Measurements from ENCODE around the gene NKX2-3. TPM values are rescaled to one million over a fixed set of nuclear protein-coding genes. Genes with fewer than 3 reads are reported as not detected.

Gene NKX2-3
- total RNA-seq, 1 donor from 2014 or later = not detected

GRCh38 chr10:99539820-99540219, 7.1 kb downstream of the NKX2-3 start:
- Histone ChIP-seq H3K27ac (no peak overlapping the region), H4K20me1 (ENCODE audit: low read depth) (peaks cover 69% of the 10 kb centered on the region), H3K9me3 (ENCODE audit: low read depth) (no peaks in the 10 kb centered on the region), H3K4me2 (no peak overlapping the region), H3K4me3 (no peak overlapping the region), H3K4me1 (peaks cover 28% of the 10 kb centered on the region), H3F3A (ENCODE audit: low read depth) (peaks cover 32% of the 10 kb centered on the region), H3K79me2 (ENCODE audit: low read depth) (no peaks in the 10 kb centered on the region), H3K27me3 (peaks cover 100% of the 10 kb centered on the region), H2AFZ (replicated peaks) (no peak overlapping the region), H3K36me3 (no peaks in the 10 kb centered on the region), H3K9ac (no peak overlapping the region)
- H3K27ac Mint-ChIP-seq = no peak overlapping the region
- H3K27me3 Mint-ChIP-seq (ENCODE audit: insufficient read depth, low read depth) = peaks cover 80% of the 10 kb centered on the region
- H3K4me3 Mint-ChIP-seq = peak overlapping the region; percentile 42
- peaks cover 19% of the 10 kb centered on the region for H3K4me1 Mint-ChIP-seq
- no peaks in the 10 kb centered on the region for H3K36me3 Mint-ChIP-seq
- no peaks in the 10 kb centered on the region for H3K9me3 Mint-ChIP-seq
- TF ChIP-seq CTCF (IDR thresholded peaks at IDR 0.05) (no peak), EZH2phosphoT487 (IDR thresholded peaks at IDR 0.05) (no peak), EZH2 (IDR thresholded peaks at IDR 0.05) (no peak)
- no peak for DNase-seq (ENCODE audit: low spot score)

GRCh38 chr10:99540306-99540656, 7.5 kb downstream of the NKX2-3 start:
- H2AFZ ChIP-seq (replicated peaks) = no peak overlapping the region
- H3K36me3 Mint-ChIP-seq = no peaks in the 10 kb centered on the region
- DNase-seq (ENCODE audit: low spot score) = peak; percentile 15
- H3F3A ChIP-seq (ENCODE audit: low read depth) = peaks cover 30% of the 10 kb centered on the region
- no peak overlapping the region for H3K4me3 ChIP-seq
- H3K27me3 Mint-ChIP-seq (ENCODE audit: insufficient read depth, low read depth) = peaks cover 82% of the 10 kb centered on the region
- no peaks in the 10 kb centered on the region for H3K9me3 Mint-ChIP-seq
- H3K79me2 ChIP-seq (ENCODE audit: low read depth) = no peaks in the 10 kb centered on the region
- H3K9me3 ChIP-seq (ENCODE audit: low read depth) = no peaks in the 10 kb centered on the region
- no peaks in the 10 kb centered on the region for H3K36me3 ChIP-seq
- no peak overlapping the region for H3K9ac ChIP-seq
- H3K27ac Mint-ChIP-seq = no peak overlapping the region
- H3K27me3 ChIP-seq = peaks cover 100% of the 10 kb centered on the region
- peaks cover 17% of the 10 kb centered on the region for H3K4me1 Mint-ChIP-seq
- H4K20me1 ChIP-seq (ENCODE audit: low read depth) = peaks cover 66% of the 10 kb centered on the region
- H3K27ac ChIP-seq = no peak overlapping the region
- H3K4me3 Mint-ChIP-seq = no peak overlapping the region
- TF ChIP-seq EZH2 (IDR thresholded peaks at IDR 0.05) (peak; percentile 89), CTCF (IDR thresholded peaks at IDR 0.05) (no peak)
- peaks cover 26% of the 10 kb centered on the region for H3K4me1 ChIP-seq
- H3K4me2 ChIP-seq = peak overlapping the region; percentile 35

GRCh38 chr10:99540657-99541531, 8.2 kb downstream of the NKX2-3 start:
- H3K27me3 ChIP-seq = peaks cover 100% of the 10 kb centered on the region
- no peak for TF ChIP-seq CTCF (IDR thresholded peaks at IDR 0.05)
- peak; percentile 94 for TF ChIP-seq EZH2phosphoT487 (IDR thresholded peaks at IDR 0.05)
- peak; percentile 86 for TF ChIP-seq EZH2 (IDR thresholded peaks at IDR 0.05)

More at GRCh38 chr10:99540657-99541531, 8.2 kb downstream of the NKX2-3 start:
- H3K27ac ChIP-seq = no peak overlapping the region
- peaks cover 84% of the 10 kb centered on the region for H3K27me3 Mint-ChIP-seq (ENCODE audit: insufficient read depth, low read depth)
- no peak overlapping the region for H3K27ac Mint-ChIP-seq
- no peak overlapping the region for H3K9ac ChIP-seq
- peak overlapping the region; percentile 35 for H3K4me2 ChIP-seq
- DNase-seq (ENCODE audit: low spot score) = peak; percentile 72
- no peaks in the 10 kb centered on the region for H3K9me3 ChIP-seq (ENCODE audit: low read depth)
- H4K20me1 ChIP-seq (ENCODE audit: low read depth) = peaks cover 61% of the 10 kb centered on the region
- peaks cover 17% of the 10 kb centered on the region for H3K4me1 Mint-ChIP-seq
- H3K79me2 ChIP-seq (ENCODE audit: low read depth) = no peaks in the 10 kb centered on the region
- no peaks in the 10 kb centered on the region for H3K36me3 Mint-ChIP-seq
- H3K9me3 Mint-ChIP-seq = no peaks in the 10 kb centered on the region
- peaks cover 21% of the 10 kb centered on the region for H3K4me1 ChIP-seq
- H2AFZ ChIP-seq (replicated peaks) = no peak overlapping the region
- H3K36me3 ChIP-seq = no peaks in the 10 kb centered on the region
- no peak overlapping the region for H3K4me3 ChIP-seq
- H3K4me3 Mint-ChIP-seq = peak overlapping the region; percentile 62
- peaks cover 25% of the 10 kb centered on the region for H3F3A ChIP-seq (ENCODE audit: low read depth)
